Prostate gland (tissue), 2 donors: ENCODE data around the gene LPP.

Source experiments
- POLR2A ChIP-seq: fragments of 450-650 bp; IDR thresholded peaks from one replicate; pipeline ENCODE4 v1.6.1; 2016; ENCODE audit warnings: antibody characterized with exemption, mild to moderate bottlenecking
- TF ChIP-seq, protein P1 (sequence below), 4 experiments: fragments of 200-600 bp in 2 of 4; fragments of 450-650 bp in 2 of 4; sonication (generic) in 2 of 4; IDR thresholded peaks; 1 replicate in 3 of 4; 2 replicates in 1 of 4; pipeline ENCODE4 v1.5.1; 2016 to 2019; ENCODE audit warnings: antibody characterized with exemption in 4 of 4, mild to moderate bottlenecking in 2 of 4, moderate library complexity in 2 of 4

DNA sequence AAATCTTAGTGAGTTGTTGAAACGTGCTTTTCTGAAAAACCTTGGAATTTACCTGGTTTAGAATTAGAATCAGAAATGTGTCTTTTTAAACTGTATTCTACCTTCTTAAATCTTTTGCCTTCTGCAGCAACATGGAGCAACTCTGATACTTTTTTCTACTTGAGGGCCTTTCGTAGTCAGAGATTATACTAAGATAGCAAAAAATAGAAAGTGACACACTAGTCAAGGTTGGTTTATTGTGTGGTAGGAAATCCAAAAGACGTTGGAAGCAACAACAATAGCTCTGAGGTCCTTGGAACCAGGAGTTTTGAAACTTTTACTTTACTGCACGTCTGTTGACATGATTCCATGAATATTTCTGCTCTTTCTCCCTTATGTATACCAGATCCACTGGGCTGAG lies 294.9 kb downstream of the LPP start:
- TF ChIP-seq POLR2A, result no peak
- TF ChIP-seq, protein P1, sequence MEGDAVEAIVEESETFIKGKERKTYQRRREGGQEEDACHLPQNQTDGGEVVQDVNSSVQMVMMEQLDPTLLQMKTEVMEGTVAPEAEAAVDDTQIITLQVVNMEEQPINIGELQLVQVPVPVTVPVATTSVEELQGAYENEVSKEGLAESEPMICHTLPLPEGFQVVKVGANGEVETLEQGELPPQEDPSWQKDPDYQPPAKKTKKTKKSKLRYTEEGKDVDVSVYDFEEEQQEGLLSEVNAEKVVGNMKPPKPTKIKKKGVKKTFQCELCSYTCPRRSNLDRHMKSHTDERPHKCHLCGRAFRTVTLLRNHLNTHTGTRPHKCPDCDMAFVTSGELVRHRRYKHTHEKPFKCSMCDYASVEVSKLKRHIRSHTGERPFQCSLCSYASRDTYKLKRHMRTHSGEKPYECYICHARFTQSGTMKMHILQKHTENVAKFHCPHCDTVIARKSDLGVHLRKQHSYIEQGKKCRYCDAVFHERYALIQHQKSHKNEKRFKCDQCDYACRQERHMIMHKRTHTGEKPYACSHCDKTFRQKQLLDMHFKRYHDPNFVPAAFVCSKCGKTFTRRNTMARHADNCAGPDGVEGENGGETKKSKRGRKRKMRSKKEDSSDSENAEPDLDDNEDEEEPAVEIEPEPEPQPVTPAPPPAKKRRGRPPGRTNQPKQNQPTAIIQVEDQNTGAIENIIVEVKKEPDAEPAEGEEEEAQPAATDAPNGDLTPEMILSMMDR (IDR thresholded peaks at IDR 0.05), result no peak
